ENCODE results near the gene BSG. TPM values are rescaled to one million over a fixed set of nuclear protein-coding genes. Genes with fewer than 3 reads are reported as not detected.

The BSG gene
- total RNA-seq, 1 experiment from 2014 or later, result 758 TPM

GRCh38 chr19:597406-598315 is 25.3 kb downstream of the BSG start:
- Mint-ChIP-seq H3K36me3 (peaks cover 9% of the 10 kb centered on the region; the same call in 1 of the 2 replicates), H3K4me1 (no peaks in the 10 kb centered on the region), H3K27ac (no peak overlapping the region), H3K4me3 (no peak overlapping the region), H3K27me3 (ENCODE audit: low read depth) (peaks cover 20% of the 10 kb centered on the region), H3K9me3 (peaks cover 15% of the 10 kb centered on the region)
- ChIA-PET POLR2A (no interaction called here), CTCF (no interaction called here)
- TF ChIP-seq E2F5 (CRISPR knock-in tag; IDR thresholded peaks at IDR 0.05) (no peak), NFATC4 (CRISPR knock-in tag; IDR thresholded peaks at IDR 0.05) (no peak), CDX4 (CRISPR knock-in tag; IDR thresholded peaks at IDR 0.05; ENCODE audit: borderline replicate concordance) (no peak), ESRRA (CRISPR knock-in tag; IDR thresholded peaks at IDR 0.05; ENCODE audit: borderline replicate concordance) (no peak), NR2C2 (CRISPR knock-in tag; IDR thresholded peaks at IDR 0.05) (no peak)
- ATAC-seq (no peak), DNase-seq (ENCODE audit: low spot score) (no peak)

- no peak for ATAC-seq
- H3K36me3 Mint-ChIP-seq, result peaks cover 9% of the 10 kb centered on the region; the same call in 1 of the 2 replicates
- CTCF ChIA-PET, result no interaction called here
Observed at GRCh38 chr19:601310-601709, 28.9 kb downstream of the BSG start.

More at GRCh38 chr19:601310-601709, 28.9 kb downstream of the BSG start:
- Mint-ChIP-seq H3K9me3 (peaks cover 19% of the 10 kb centered on the region), H3K4me3 (no peak overlapping the region), H3K27me3 (ENCODE audit: low read depth) (peaks cover 9% of the 10 kb centered on the region), H3K4me1 (no peaks in the 10 kb centered on the region), H3K27ac (no peak overlapping the region)
- POLR2A ChIA-PET, result no interaction called here
- TF ChIP-seq ARID4B (CRISPR knock-in tag; IDR thresholded peaks at IDR 0.05; ENCODE audit: borderline replicate concordance) (no peak), NR1H2 (CRISPR knock-in tag; IDR thresholded peaks at IDR 0.05) (no peak), NR2C2 (CRISPR knock-in tag; IDR thresholded peaks at IDR 0.05) (no peak), SP1 (CRISPR knock-in tag; conservative IDR thresholded peaks at IDR 0.05) (no peak), USF1 (CRISPR knock-in tag; IDR thresholded peaks at IDR 0.05) (no peak), SMAD3 (CRISPR knock-in tag; IDR thresholded peaks at IDR 0.05; ENCODE audit: borderline replicate concordance) (no peak), ZNF671 (CRISPR knock-in tag; IDR thresholded peaks at IDR 0.05) (no peak), ATF1 (CRISPR knock-in tag; IDR thresholded peaks at IDR 0.05) (no peak), HMGA2 (CRISPR knock-in tag; IDR thresholded peaks at IDR 0.05) (no peak), MYBL2 (CRISPR knock-in tag; IDR thresholded peaks at IDR 0.05) (no peak), CREM (CRISPR knock-in tag; IDR thresholded peaks at IDR 0.05) (no peak), GRHL2 (CRISPR knock-in tag; IDR thresholded peaks at IDR 0.05; ENCODE audit: insufficient replicate concordance, severe bottlenecking) (no peak), E2F4 (CRISPR knock-in tag; IDR thresholded peaks at IDR 0.05; ENCODE audit: borderline replicate concordance, low read depth) (no peak), TEAD1 (CRISPR knock-in tag; IDR thresholded peaks at IDR 0.05) (no peak), TEAD4 (CRISPR knock-in tag; IDR thresholded peaks at IDR 0.05) (no peak), ZBTB21 (CRISPR knock-in tag; IDR thresholded peaks at IDR 0.05; ENCODE audit: borderline replicate concordance) (no peak), MAX (CRISPR knock-in tag; IDR thresholded peaks at IDR 0.05) (no peak), ZNF121 (CRISPR knock-in tag; IDR thresholded peaks at IDR 0.05) (no peak)
- DNase-seq (ENCODE audit: low spot score), result no peak

Data from WTC11 (cell line).